Measurements from ENCODE around the gene CLP1.
A peak's percentile ranks its signal among the peaks of the same experiment; 100 is the strongest.
"Not testable (repeated sequence)": the region's sequence is repeated elsewhere in the genome, so short reads cannot be mapped to it uniquely, and the experiment has no call there.

Gene CLP1

GRCh38 chr11:57667117-57667735, 9.7 kb downstream of the CLP1 start:
- DNase-seq (ENCODE audit: low read depth): peak; percentile 99

DNA sequence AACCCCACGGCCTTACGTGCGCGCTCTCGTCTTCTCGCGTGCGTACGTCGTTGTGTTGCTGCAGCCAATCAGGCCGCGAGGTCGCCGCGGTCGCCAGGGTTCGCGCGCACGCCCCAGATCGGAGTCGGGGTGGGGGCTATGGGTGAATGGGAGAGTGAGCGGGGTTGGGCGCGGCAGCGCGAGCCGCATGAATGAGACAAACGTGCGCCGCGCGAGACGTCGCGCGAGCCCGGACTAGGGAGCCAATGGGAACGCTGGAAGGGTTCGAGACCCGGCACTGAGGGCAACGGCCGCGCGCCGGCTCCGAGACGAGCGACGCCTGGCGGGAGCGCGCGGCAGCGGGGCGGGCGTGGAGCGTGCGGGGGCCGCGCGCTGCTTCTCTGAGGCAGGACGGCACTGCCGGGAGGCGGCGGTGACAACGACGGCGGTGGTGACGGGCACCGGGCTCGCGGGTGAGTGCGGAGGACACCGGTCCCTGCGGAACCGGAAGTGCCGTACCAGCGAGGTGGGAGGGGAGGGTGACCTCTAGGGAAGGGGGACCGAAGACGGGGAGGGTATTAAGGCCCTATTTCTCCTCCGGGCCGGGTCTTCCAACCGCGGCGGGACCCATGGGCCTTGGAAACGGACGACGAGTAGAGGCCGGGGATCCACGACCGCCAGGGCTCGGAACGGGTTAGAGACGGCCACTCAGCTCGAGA, 10.3 kb downstream of the CLP1 start, which contains the start of gene ZDHHC5:
Gene ZDHHC5 (plus strand): TSS at position 379 of the 698 bp plus-strand sequence. CDS start 4,977 bp downstream, outside the sequence.
- DNase-seq (ENCODE audit: low read depth): peak; percentile 99

DNA sequence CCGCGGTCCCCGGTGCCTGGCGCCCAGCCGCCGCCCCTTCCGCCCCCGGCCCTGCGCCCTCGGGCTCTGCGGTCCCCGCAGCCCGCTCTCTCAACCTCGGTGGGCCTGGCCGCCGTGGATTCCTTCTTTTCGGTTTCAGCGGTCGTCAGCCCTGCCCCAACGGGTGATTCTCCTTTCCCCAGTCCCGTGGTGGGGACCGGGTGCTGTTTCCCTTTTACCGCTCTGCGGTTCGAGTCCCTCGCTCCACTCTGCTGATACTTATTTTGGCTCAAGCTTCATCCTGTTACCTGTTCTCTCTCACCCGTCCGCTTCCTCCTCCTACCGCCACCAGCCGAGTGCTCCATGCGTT, 10.8 kb downstream of the CLP1 start:
- peak; percentile 44 for DNase-seq (ENCODE audit: low read depth)

DNA sequence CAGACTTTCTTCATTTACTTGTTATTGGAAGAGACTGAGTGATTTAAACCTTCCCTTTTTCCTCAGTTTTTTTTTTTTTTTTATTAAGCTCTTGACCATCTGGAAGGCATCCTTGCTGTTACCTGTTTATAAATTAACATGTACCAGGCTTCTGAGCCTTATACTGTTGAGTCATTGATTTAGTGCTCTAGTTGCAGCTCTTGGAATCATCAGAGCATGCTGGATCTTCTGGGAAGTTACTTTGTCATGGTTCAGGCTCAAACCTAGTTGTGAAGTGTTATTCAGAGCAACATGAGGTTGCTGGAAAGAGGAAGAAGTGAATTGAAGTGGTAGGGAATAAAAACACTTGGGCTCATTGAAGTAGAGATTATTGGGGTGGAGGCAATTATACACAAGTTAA, 16.7 kb downstream of the CLP1 start:
- DNase-seq (ENCODE audit: low read depth): no peak

DNA sequence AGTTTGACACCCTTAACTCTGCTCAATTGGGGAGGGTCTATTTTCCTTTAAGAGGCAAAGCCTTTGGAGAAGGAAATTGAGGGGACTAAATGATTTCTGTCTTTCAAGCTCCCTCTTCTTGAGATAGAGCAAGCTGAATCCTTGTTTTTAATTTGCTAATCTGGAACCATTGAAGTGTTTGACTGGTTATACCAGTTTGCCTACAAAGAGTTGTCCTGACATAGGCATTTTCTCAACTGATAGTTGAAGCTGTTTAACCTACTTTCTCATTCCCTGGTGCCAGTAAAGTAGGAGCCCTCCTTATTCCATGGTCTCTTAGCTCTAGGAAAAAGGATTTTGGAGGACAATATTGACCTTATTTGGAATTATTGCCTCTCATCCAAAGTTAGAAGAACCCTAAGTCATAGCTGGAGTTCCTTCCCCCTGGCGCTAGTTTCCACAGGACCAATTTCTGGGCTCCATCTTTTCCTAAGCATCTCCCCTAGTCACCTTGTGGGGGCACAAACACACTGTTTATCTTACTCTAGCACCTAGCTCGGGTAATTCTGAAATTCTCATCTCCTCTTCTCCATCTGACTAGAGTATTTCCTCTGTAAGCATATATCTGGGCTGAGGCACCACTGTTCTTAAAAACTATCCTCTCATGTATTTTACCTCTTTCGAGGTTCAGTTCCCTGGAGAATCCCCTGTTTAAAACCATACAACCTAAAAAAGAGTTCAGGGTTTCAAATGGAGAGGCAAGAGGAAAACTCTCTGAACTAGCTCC, 17.8 kb downstream of the CLP1 start:
- no peak for DNase-seq (ENCODE audit: low read depth)

DNA sequence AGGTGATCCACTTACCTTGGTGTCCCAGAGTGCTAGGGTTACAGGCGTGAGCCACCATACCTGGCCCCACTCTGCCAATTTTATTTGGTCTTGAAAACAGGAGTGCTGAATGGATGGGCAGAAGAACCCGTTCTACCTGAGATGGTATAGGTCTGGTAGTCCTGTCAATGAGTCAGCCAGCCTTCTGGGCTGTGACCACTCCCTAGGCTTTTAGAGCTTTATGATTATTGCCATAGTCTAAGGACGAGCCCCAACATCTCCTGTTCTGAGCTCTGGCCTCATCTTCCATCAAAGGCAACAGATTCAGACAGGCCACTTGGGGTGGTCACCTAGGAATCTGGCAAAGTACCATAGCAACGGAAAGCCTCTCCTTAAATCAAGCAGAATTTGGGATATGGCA, 21.8 kb downstream of the CLP1 start:
- no peak for DNase-seq (ENCODE audit: low read depth)

- DNase-seq (ENCODE audit: low read depth): peak; percentile 62
Measured at GRCh38 chr11:57680552-57680874, 23.0 kb downstream of the CLP1 start.

DNA sequence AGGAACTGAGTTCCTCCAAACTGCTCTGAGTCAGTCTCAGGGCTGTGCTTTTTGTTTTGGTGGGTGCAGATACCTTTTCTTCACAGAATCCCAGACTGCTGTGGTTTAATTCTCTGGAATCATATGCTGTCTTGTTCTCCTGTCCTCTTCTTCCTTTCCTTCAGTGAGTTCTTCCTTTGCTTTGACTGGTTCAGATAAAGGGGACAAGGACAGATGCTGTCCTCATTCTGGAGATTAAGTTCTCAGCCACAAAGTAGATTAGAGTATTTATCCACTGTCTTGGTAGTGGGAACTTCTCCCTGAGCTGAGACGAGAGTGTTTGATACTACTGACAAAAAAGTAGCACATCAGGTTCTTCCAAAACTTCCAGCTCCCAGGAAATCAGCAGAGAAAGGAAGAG, 23.6 kb downstream of the CLP1 start:
- DNase-seq (ENCODE audit: low read depth): no peak

DNA sequence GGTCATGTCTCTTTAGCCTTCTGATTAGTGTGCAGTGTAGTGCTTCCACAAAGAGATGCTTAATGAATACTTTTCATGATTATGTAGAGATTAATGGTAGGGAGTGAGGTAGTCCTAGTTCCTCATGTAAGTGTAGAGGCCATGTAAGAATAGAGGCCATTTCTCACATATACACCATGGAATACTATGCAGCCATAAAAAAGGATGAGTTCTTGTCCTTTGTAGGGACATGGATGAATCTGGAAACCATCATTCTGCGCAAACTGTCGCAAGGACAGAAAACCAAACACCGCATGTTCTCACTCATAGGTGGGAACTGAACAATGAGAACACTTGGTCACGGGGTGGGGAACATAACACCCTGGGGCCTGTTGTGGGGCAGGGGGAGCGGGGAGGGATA, 32.9 kb downstream of the CLP1 start:
- DNase-seq (ENCODE audit: low read depth): not testable (repeated sequence)

GRCh38 chr11:57698843-57699365, 41.3 kb downstream of the CLP1 start:
- no peak for DNase-seq (ENCODE audit: low read depth)

GRCh38 chr11:57699813-57700212, 42.3 kb downstream of the CLP1 start:
- no peak for DNase-seq (ENCODE audit: low read depth)

DNA sequence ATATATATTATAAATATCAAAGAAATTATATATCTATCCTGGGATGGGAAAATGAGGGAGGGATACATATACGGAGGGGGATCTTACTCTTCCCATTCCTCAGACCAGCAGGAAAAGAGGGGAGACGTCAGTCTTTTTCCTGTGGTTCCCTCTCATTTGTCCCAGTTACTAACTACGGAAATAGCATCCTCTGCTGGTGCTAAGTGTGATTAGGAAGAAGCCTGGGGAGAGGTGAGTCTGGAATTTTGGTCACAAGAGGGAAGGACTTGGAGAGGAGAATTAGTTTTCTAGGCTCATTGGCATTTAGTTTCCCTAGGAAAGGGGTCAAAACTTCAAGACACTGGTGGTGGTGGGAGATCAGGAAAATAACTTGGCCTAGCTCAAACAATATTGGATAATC, 42.9 kb downstream of the CLP1 start:
- DNase-seq (ENCODE audit: low read depth): no peak

- DNase-seq (ENCODE audit: low read depth): no peak
Measured at GRCh38 chr11:57703341-57703740, 45.8 kb downstream of the CLP1 start.

GRCh38 chr11:57704932-57705331, 47.4 kb downstream of the CLP1 start:
- no peak for DNase-seq (ENCODE audit: low read depth)

- DNase-seq (ENCODE audit: low read depth): not testable (repeated sequence)
Measured at GRCh38 chr11:57705432-57705831, 47.9 kb downstream of the CLP1 start.

GRCh38 chr11:57709802-57710367, 52.3 kb downstream of the CLP1 start:
- DNase-seq (ENCODE audit: low read depth): no peak
